Measurements from ENCODE around the gene UNC5A.

UNC5A gene

GRCh38 chr5:176908675-176909368, 98.5 kb downstream of the UNC5A start:
- TF ChIP-seq PKNOX1 (IDR thresholded peaks at IDR 0.05) (peak; percentile 71), ZNF384 (IDR thresholded peaks at IDR 0.05) (no peak)
- POLR2A ChIA-PET: interaction anchor here (1.2 kb wide), 1 partner anchor 9 kb away, joined by 3 read pairs; no protein-coding TSS in a partner anchor
- CTCF ChIA-PET: no interaction called here
- no peak for DNase-seq (ENCODE audit: extremely low spot score)

GRCh38 chr5:176912115-176912514, 101.8 kb downstream of the UNC5A start:
- no peak for DNase-seq (ENCODE audit: extremely low spot score)
- ChIA-PET POLR2A (no interaction called here), CTCF (no interaction called here)
- no peak for TF ChIP-seq ARNT (IDR thresholded peaks at IDR 0.05)
- no peak for TF ChIP-seq PKNOX1 (IDR thresholded peaks at IDR 0.05)
- no peak for TF ChIP-seq FOXK2 (IDR thresholded peaks at IDR 0.05)
- no peak for TF ChIP-seq ELF4 (IDR thresholded peaks at IDR 0.05)
- TF ChIP-seq SP1 (IDR thresholded peaks at IDR 0.05): no peak
- TF ChIP-seq FOXM1 (IDR thresholded peaks at IDR 0.05; ENCODE audit: borderline replicate concordance): no peak
- no peak for TF ChIP-seq HDGF (IDR thresholded peaks at IDR 0.05; ENCODE audit: borderline replicate concordance)
- TF ChIP-seq ZNF384 (IDR thresholded peaks at IDR 0.05): no peak
- no peak for TF ChIP-seq BHLHE40 (IDR thresholded peaks at IDR 0.05; ENCODE audit: borderline replicate concordance)

- DNase-seq (ENCODE audit: extremely low spot score): no peak
- TF ChIP-seq BHLHE40 (IDR thresholded peaks at IDR 0.05; ENCODE audit: borderline replicate concordance) (no peak), PKNOX1 (IDR thresholded peaks at IDR 0.05) (no peak), CTBP1 (IDR thresholded peaks at IDR 0.05; ENCODE audit: borderline replicate concordance) (no peak), ELF4 (IDR thresholded peaks at IDR 0.05) (no peak), ARNT (IDR thresholded peaks at IDR 0.05) (no peak), LEF1 (IDR thresholded peaks at IDR 0.05; ENCODE audit: borderline replicate concordance) (no peak), FOXM1 (IDR thresholded peaks at IDR 0.05; ENCODE audit: borderline replicate concordance) (no peak), SP1 (IDR thresholded peaks at IDR 0.05) (no peak), L3MBTL2 (conservative IDR thresholded peaks at IDR 0.05) (no peak), ZNF384 (IDR thresholded peaks at IDR 0.05) (no peak), FOXK2 (IDR thresholded peaks at IDR 0.05) (no peak), FOXA1 (IDR thresholded peaks at IDR 0.05) (no peak), HDGF (IDR thresholded peaks at IDR 0.05; ENCODE audit: borderline replicate concordance) (no peak), NFRKB (IDR thresholded peaks at IDR 0.05) (no peak), SUZ12 (IDR thresholded peaks at IDR 0.05) (no peak)
- CTCF ChIA-PET: no interaction called here
- POLR2A ChIA-PET: no interaction called here
Observed at GRCh38 chr5:176915906-176916305, 105.5 kb downstream of the UNC5A start.

- ChIA-PET CTCF (no interaction called here), POLR2A (no interaction called here)
- TF ChIP-seq BHLHE40 (IDR thresholded peaks at IDR 0.05; ENCODE audit: borderline replicate concordance) (no peak), NFRKB (IDR thresholded peaks at IDR 0.05) (no peak), FOXM1 (IDR thresholded peaks at IDR 0.05; ENCODE audit: borderline replicate concordance) (no peak), LEF1 (IDR thresholded peaks at IDR 0.05; ENCODE audit: borderline replicate concordance) (no peak), PKNOX1 (IDR thresholded peaks at IDR 0.05) (no peak), FOXK2 (IDR thresholded peaks at IDR 0.05) (no peak), FOXA1 (IDR thresholded peaks at IDR 0.05) (no peak), ZNF384 (IDR thresholded peaks at IDR 0.05) (no peak), TARDBP (IDR thresholded peaks at IDR 0.05) (no peak), CTBP1 (IDR thresholded peaks at IDR 0.05; ENCODE audit: borderline replicate concordance) (no peak)
- DNase-seq (ENCODE audit: extremely low spot score): no peak
Observed at GRCh38 chr5:176916337-176916736, 106.0 kb downstream of the UNC5A start.

- POLR2A ChIA-PET: no interaction called here
- CTCF ChIA-PET: no interaction called here
- no peak for DNase-seq (ENCODE audit: extremely low spot score)
- TF ChIP-seq SUZ12 (IDR thresholded peaks at IDR 0.05) (no peak), FOXK2 (IDR thresholded peaks at IDR 0.05) (no peak), ARNT (IDR thresholded peaks at IDR 0.05) (no peak), ELF4 (IDR thresholded peaks at IDR 0.05) (0 out of 2 replicates have a peak, but pooled peaks have one; percentile 11)
Observed at GRCh38 chr5:176918613-176919012, 108.3 kb downstream of the UNC5A start.

GRCh38 chr5:176921714-176922113, 111.4 kb downstream of the UNC5A start:
- TF ChIP-seq SP1 (IDR thresholded peaks at IDR 0.05) (no peak), L3MBTL2 (conservative IDR thresholded peaks at IDR 0.05) (no peak), LEF1 (IDR thresholded peaks at IDR 0.05; ENCODE audit: borderline replicate concordance) (no peak), TARDBP (IDR thresholded peaks at IDR 0.05) (no peak), PKNOX1 (IDR thresholded peaks at IDR 0.05) (no peak), ELF4 (IDR thresholded peaks at IDR 0.05) (no peak)
- ChIA-PET CTCF (no interaction called here), POLR2A (no interaction called here)
- no peak for DNase-seq (ENCODE audit: extremely low spot score)

All from HEK293T (cell line).